GM20000 (cell line): ENCODE data around the gene EBF4.

ENCODE experiments used
- DNase-seq: peaks from one replicate; pipeline ENCODE4 v3.0.0; 2012; ENCODE audit warnings: low spot score
- TF ChIP-seq, protein P1 (sequence below): IDR thresholded peaks from 2 replicates; pipeline ENCODE4 v1.5.1; 2012; ENCODE audit warnings: mild to moderate bottlenecking, control low read depth; ENCODE audit errors: extremely low read depth, missing control alignments

Gene EBF4

DNA sequence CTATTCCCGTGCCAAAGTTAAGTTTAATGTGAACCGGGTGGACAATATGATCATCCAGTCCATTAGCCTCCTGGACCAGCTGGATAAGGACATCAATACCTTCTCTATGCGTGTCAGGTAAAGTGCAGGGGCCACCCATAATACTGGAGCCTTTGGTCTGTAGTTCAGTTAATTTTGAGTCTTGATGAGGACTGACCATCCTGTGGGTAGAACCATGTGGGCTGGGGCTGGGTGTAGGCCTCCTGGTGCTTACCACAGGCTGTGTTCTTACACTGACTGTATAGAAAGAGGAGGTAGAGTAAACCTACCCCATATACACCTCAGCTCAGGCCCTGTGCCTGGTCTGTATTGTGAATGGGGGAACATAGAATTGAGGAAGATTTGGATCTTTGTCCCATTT lies 37.7 kb upstream of the EBF4 start:
- no peak for DNase-seq
- TF ChIP-seq, protein P1, sequence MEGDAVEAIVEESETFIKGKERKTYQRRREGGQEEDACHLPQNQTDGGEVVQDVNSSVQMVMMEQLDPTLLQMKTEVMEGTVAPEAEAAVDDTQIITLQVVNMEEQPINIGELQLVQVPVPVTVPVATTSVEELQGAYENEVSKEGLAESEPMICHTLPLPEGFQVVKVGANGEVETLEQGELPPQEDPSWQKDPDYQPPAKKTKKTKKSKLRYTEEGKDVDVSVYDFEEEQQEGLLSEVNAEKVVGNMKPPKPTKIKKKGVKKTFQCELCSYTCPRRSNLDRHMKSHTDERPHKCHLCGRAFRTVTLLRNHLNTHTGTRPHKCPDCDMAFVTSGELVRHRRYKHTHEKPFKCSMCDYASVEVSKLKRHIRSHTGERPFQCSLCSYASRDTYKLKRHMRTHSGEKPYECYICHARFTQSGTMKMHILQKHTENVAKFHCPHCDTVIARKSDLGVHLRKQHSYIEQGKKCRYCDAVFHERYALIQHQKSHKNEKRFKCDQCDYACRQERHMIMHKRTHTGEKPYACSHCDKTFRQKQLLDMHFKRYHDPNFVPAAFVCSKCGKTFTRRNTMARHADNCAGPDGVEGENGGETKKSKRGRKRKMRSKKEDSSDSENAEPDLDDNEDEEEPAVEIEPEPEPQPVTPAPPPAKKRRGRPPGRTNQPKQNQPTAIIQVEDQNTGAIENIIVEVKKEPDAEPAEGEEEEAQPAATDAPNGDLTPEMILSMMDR, result no peak

DNA sequence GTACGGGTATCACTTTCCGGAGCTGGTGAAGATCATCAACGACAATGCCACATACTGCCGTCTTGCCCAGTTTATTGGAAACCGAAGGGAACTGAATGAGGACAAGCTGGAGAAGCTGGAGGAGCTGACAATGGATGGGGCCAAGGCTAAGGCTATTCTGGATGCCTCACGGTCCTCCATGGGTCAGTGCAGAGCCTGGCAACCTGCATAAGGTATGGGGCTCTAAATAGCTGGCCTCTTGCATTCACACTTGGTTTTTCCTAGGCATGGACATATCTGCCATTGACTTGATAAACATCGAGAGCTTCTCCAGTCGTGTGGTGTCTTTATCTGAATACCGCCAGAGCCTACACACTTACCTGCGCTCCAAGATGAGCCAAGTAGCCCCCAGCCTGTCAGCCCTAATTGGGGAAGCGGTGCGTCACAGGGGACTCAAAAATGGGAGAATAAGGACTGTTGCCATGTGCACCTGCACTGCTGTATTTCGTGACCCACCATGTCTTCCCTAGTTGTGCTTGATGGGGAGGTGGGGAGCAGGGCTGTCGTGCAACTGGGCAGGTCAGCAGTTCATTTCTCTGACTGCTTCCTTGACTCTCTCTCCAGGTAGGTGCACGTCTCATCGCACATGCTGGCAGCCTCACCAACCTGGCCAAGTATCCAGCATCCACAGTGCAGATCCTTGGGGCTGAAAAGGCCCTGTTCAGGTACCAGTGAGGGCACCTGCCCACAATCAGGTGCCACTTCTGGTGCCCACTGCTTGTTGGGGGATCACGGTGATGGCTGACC lies 37.1 kb upstream of the EBF4 start:
- TF ChIP-seq, protein P1, result no peak
- no peak for DNase-seq

DNA sequence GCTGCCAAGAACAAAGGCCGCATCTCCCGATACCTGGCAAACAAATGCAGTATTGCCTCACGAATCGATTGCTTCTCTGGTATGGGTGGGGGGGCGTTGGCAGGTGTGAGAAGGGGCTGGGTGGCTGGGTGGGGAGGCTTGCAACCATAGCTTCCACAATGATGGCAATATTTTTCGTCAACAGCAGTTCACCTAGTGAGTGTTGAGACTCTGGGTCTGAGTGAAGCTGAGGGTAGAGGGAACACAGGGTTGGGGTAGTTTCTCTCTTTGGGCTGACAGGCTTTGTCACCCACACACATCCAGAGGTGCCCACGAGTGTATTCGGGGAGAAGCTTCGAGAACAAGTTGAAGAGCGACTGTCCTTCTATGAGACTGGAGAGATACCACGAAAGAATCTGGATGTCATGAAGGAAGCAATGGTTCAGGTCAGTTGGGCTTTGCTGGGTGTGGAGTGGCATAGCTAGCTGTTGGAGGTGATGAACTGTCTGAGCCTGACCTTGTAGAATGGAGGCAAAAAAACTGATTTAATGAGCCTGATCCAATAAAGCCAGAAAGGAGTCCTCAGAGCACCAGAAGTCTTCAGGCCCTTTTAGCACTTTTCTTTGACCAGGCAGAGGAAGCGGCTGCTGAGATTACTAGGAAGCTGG lies 36.0 kb upstream of the EBF4 start:
- no peak for DNase-seq

DNA sequence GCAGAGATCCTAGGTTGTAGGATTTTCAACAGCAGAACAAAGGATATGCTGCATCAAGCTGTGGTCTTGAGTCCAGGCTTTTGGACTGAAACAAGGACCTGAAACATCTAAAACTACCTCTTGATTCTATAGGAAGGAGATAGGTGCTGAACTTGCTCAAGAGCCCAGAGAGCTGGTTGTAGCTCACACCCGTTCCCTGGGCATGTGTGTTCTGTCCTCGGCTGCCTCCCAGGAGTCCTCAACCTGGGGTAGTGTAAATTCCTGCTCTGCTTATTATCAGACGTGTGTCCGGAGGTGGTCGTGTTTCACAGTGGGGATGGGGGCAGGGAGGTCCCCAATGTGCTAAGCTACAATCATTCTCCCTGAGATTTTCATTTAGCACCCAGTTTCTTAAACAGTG lies 35.3 kb upstream of the EBF4 start:
- TF ChIP-seq, protein P1, result no peak
- DNase-seq, result no peak

More for the DNA sequence above, 36.0 kb upstream of the EBF4 start:
- TF ChIP-seq, protein P1, result no peak

DNA sequence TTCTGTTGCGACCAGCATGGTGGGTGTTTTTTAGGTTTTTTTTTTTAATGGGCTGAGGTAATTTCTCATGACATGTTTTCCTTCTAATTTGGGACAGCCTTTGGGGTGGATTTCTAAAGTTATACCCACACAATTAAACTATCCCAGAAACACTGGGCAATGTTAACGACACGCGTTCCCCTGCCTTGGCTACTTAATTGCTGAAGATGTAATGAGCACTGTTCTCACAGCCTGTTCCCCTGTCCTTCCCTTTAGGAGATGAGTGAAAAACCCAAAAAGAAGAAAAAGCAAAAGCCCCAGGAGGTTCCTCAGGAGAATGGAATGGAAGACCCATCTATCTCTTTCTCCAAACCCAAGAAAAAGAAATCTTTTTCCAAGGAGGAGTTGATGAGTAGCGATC lies 34.9 kb upstream of the EBF4 start:
- TF ChIP-seq, protein P1, result no peak
- DNase-seq, result no peak

DNA sequence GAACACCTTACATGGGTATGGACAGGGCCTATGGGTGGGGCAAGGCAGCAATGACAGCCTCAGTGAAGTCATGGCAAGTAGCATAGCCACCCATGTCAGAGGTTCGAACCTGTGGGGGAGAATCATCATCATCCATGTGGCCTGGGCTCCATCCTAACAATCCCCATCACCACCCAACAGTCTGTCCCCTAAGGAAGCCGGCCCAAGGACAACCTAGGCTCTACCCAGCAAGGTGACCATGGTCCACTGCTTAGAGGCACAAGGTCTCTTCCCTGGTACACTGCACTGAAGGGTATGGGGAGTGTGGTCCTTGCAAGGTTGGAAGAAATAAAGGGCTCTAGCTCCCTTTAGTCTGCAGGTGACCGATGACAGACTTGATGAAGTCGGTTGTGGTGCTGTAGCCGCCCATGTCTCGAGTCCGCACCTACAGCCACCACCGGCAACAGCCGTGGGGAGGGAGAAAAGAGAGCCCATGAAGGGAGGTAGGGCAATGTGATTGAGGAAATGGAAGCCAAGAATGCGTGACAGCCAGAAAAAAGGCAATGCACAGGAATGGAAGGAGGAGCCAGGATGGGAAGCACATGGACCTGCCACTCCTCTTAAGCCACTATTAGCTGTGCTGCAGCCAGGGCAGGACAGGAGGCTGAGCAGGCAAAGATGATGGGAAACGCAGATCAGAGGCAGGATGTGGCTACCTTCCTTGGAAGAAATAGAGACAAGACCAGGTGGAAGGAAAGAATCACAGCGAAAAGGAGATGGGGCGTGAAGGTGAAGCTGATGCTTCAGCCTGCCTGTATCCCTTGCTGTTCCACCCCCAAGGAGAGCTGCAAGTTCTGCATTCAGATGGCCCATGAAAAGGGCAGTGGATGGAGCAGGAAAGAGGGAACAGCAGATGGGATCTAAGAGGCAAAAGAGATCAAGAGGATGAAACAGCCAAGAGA lies 33.9 kb upstream of the EBF4 start:
- DNase-seq, result no peak
- TF ChIP-seq, protein P1, result no peak

DNA sequence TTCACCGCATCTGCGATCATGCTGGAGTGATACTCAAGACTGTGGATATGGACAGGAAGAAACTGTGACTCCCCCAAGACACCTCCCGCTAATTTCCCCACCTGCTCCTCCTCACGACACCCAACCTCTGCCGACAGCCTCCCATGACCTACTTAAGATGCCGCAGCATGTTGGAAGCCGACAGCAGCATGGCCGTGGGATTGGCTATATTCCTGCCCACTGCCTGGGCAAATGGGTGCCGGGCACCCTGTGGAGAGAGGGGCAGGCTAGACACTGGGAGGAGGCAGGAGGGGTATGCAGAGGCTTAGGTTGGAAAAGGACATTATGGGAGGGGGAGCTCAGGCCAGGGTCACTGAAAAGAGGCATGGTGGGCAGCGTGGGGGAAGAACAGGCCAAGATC lies 33.0 kb upstream of the EBF4 start:
- DNase-seq, result no peak
- TF ChIP-seq, protein P1, result no peak
